IMR-90 (cell line): ENCODE data around the gene NABP1. TPM values are rescaled to one million over a fixed set of nuclear protein-coding genes. Genes with fewer than 3 reads are reported as not detected.

Source experiments
- ATAC-seq: fragments of 200-7000 bp; cut with Tn5 transposase; 2 replicates; pipeline ENCODE4 v1.9.1; 2020; ENCODE audit warnings: low read depth, mild to moderate bottlenecking, moderate library complexity
- BruUV-seq: library from RNA; stranded (reverse); fragments of 400-500 nt; replicated peaks from 2 replicates; lab custom pipeline; 2021; lab: Mats Ljungman, UMichigan
- CTCF ChIA-PET: fragments of 300-600 bp; formaldehyde crosslinking; extraction: SDS; loops from one replicate; lab custom pipeline; 2021; ENCODE audit warnings: antibody characterized with exemption; lab: Yijun Ruan, JAX
- POLR2A ChIA-PET: fragments of 300-600 bp; sonication (Branson Sonifier 250); formaldehyde crosslinking; loops from one replicate; lab custom pipeline; 2022; ENCODE audit warnings: antibody characterized with exemption; ENCODE audit not compliant: unreplicated experiment; lab: Charles Lee
- DNase-seq: peaks from one replicate; pipeline ENCODE4 v3.0.0; 2013
- H2AFZ ChIP-seq: replicated peaks from 2 replicates; pipeline ENCODE3; 2013; ENCODE audit warnings: low read length, mild to moderate bottlenecking; ENCODE audit not compliant: poor library complexity
- H2AK5ac ChIP-seq: 2 replicates; pipeline ENCODE4 v1.6.1; 2013; ENCODE audit warnings: low read depth, low read length, inconsistent platforms
- H2AK9ac ChIP-seq: replicated peaks from 2 replicates; pipeline ENCODE3; 2013; ENCODE audit warnings: mild to moderate bottlenecking, low read depth, low read length, moderate library complexity; ENCODE audit not compliant: poor library complexity
- H2BK120ac ChIP-seq: 2 replicates; pipeline ENCODE4 v1.6.1; 2013; ENCODE audit warnings: low read depth, low read length, inconsistent platforms
- H2BK15ac ChIP-seq: 3 replicates; pipeline ENCODE4 v1.6.1; 2013; ENCODE audit warnings: low read depth, low read length, inconsistent platforms
- H2BK20ac ChIP-seq: 2 replicates; pipeline ENCODE4 v1.6.1; 2013; ENCODE audit warnings: low read depth, mild to moderate bottlenecking, inconsistent platforms, low read length, moderate library complexity
- H2BK5ac ChIP-seq: 2 replicates; pipeline ENCODE4 v1.6.1; 2013; ENCODE audit warnings: mild to moderate bottlenecking, low read depth, low read length, inconsistent platforms; ENCODE audit not compliant: poor library complexity, severe bottlenecking
- H3K14ac ChIP-seq: replicated peaks from 2 replicates; pipeline ENCODE4 v1.6.1; 2013; ENCODE audit warnings: low read depth, low read length, inconsistent platforms
- H3K18ac ChIP-seq: 2 replicates; pipeline ENCODE4 v1.6.1; 2013; ENCODE audit warnings: low read depth, low read length, control low read depth
- H3K23ac ChIP-seq: 2 replicates; pipeline ENCODE4 v1.6.1; 2013; ENCODE audit warnings: low read depth, low read length, inconsistent platforms
- H3K27ac ChIP-seq: 2 replicates; pipeline ENCODE4 v1.5.1; 2013; ENCODE audit warnings: mild to moderate bottlenecking, control low read depth, low read length; ENCODE audit not compliant: insufficient read depth
- H3K27me3 ChIP-seq: 2 replicates; pipeline ENCODE4 v1.6.1; 2013; ENCODE audit warnings: low read length; ENCODE audit not compliant: control insufficient read depth, insufficient read depth
- H3K36me3 ChIP-seq: 2 replicates; pipeline ENCODE4 v1.6.1; 2013; ENCODE audit warnings: low read length, mixed read lengths; ENCODE audit not compliant: control insufficient read depth, insufficient read depth
- H3K4ac ChIP-seq: 2 replicates; pipeline ENCODE4 v1.6.1; 2013; ENCODE audit warnings: low read depth, low read length, inconsistent platforms
- H3K4me1 ChIP-seq: 2 replicates; pipeline ENCODE4 v1.6.1; 2013; ENCODE audit warnings: low read length, mixed read lengths; ENCODE audit not compliant: control insufficient read depth, insufficient read depth
- H3K4me2 ChIP-seq: 2 replicates; pipeline ENCODE4 v1.6.1; 2013; ENCODE audit warnings: low read depth, mild to moderate bottlenecking, control low read depth, low read length, moderate library complexity
- H3K4me3 ChIP-seq: 2 replicates; pipeline ENCODE4 v1.5.1; 2013; ENCODE audit warnings: low read depth, mild to moderate bottlenecking, control low read depth, low read length, moderate library complexity; ENCODE audit not compliant: insufficient read depth
- H3K56ac ChIP-seq: 2 replicates; pipeline ENCODE4 v1.6.1; 2013; ENCODE audit warnings: low read length, inconsistent platforms; ENCODE audit not compliant: insufficient read depth; ENCODE audit errors: extremely low read depth
- H3K79me1 ChIP-seq, 2 experiments: 2 replicates each; pipeline ENCODE4 v1.6.1; 2013; ENCODE audit warnings: low read length in 2 of 2, inconsistent platforms in 1 of 2, low read depth in 1 of 2
- H3K9ac ChIP-seq: 2 replicates; pipeline ENCODE4 v1.6.1; 2013; ENCODE audit warnings: low read depth, low read length, control low read depth
- H3K9me1 ChIP-seq: 2 replicates; pipeline ENCODE4 v1.6.1; 2013; ENCODE audit warnings: low read length, inconsistent platforms; ENCODE audit not compliant: insufficient read depth
- H3K9me3 ChIP-seq: 2 replicates; pipeline ENCODE4 v1.6.1; 2013; ENCODE audit warnings: low read length; ENCODE audit not compliant: control insufficient read depth, insufficient read depth
- H4K20me1 ChIP-seq: 2 replicates; pipeline ENCODE4 v1.6.1; 2013; ENCODE audit warnings: low read length, inconsistent platforms; ENCODE audit not compliant: insufficient read depth
- H4K5ac ChIP-seq: 2 replicates; pipeline ENCODE4 v1.6.1; 2013; ENCODE audit warnings: mild to moderate bottlenecking, low read depth, low read length, control low read depth
- H4K8ac ChIP-seq, 2 experiments: 2 replicates each; pipeline ENCODE4 v1.6.1; 2013; ENCODE audit warnings: low read depth in 2 of 2, low read length in 2 of 2, control low read depth in 1 of 2, inconsistent platforms in 1 of 2
- H4K91ac ChIP-seq: 2 replicates; pipeline ENCODE4 v1.6.1; 2013; ENCODE audit warnings: low read depth, low read length, inconsistent platforms; ENCODE audit not compliant: insufficient read depth
- CEBPB ChIP-seq: IDR thresholded peaks from 2 replicates; pipeline ENCODE4 v1.6.1; 2012; ENCODE audit warnings: low read depth, low read length, improper control_type of control experiment
- CHD1 ChIP-seq: IDR thresholded peaks from 2 replicates; pipeline ENCODE4 v1.6.1; 2012; ENCODE audit warnings: low read depth, low read length, improper control_type of control experiment
- FOS ChIP-seq: fragments of 150-350 bp; IDR thresholded peaks from 2 replicates; pipeline ENCODE4 v1.6.1; 2016; ENCODE audit warnings: low read depth, low read length
- MAFK ChIP-seq: IDR thresholded peaks from 2 replicates; pipeline ENCODE4 v1.6.1; 2012; ENCODE audit warnings: low read depth, low read length, improper control_type of control experiment
- NFE2L2 ChIP-seq: fragments of 150-350 bp; IDR thresholded peaks from 2 replicates; pipeline ENCODE4 v1.6.1; 2016; ENCODE audit warnings: low read depth, mild to moderate bottlenecking, low read length
- POLR2A ChIP-seq: IDR thresholded peaks from 2 replicates; pipeline ENCODE4 v1.6.1; 2012; ENCODE audit warnings: mild to moderate bottlenecking, low read depth, low read length
- RAD21 ChIP-seq: IDR thresholded peaks from 2 replicates; pipeline ENCODE4 v1.6.1; 2012; ENCODE audit warnings: low read length, improper control_type of control experiment
- WGBS, 2 experiments: methylation state at CpG; one replicate each; pipeline versions ENCODE4 v1.1.5 to v1.1.7; 2013; ENCODE audit warnings: missing lambda C conversion rate in 2 of 2; ENCODE audit not compliant: insufficient read length in 1 of 2; ENCODE audit errors: extremely low coverage in 2 of 2; 5-methylcytosine and 5-hydroxymethylcytosine counted together
- dilution Hi-C: fragments of 300-500 bp; cut with HindIII; formaldehyde crosslinking; loops from one replicate; pipeline ENCODE4 v1.14.3; 2018; ENCODE audit warnings: low sequenced_read_pairs; ENCODE audit not compliant: unreplicated experiment
- in situ Hi-C: fragments of 300-500 bp; cut with MboI; formaldehyde crosslinking; loops from 3 replicates; pipeline ENCODE4 v1.14.3; 2019; ENCODE audit warnings: low sequenced_read_pairs, inconsistent platforms, mixed read lengths
- intact Hi-C: fragments of 100-400 bp; cut with micrococcal nuclease; formaldehyde crosslinking; loops from 2 replicates; pipeline ENCODE4 v1.10.0; 2022
- polyA plus RNA-seq, 3 experiments: library from polyadenylated mRNA; depleted of rRNA; stranded (reverse); fragments of >200 nt; gene quantifications; 2 replicates each; pipeline ENCODE4 v1.2.3, GENCODE V29; 2012; ENCODE audit warnings: low replicate concordance in 1 of 3
- total RNA-seq: library from RNA; depleted of rRNA; stranded (reverse); fragments of >200 nt; gene quantifications from 2 replicates; pipeline ENCODE4 v1.2.3, GENCODE V29; 2012
- TF ChIP-seq, protein P1 (sequence below): fragments of 150-350 bp; IDR thresholded peaks from 2 replicates; pipeline ENCODE4 v1.6.1; 2016; ENCODE audit warnings: low read depth, mild to moderate bottlenecking, low read length, moderate library complexity, borderline replicate concordance
- TF ChIP-seq, protein P2 (sequence below): conservative IDR thresholded peaks from 2 replicates; pipeline ENCODE4 v1.5.1; 2012; ENCODE audit warnings: mild to moderate bottlenecking, low read depth, low read length, improper control_type of control experiment

NABP1 gene
- total and polyA plus RNA-seq, 2 of the 4 experiments (the other 2 are of a cell fraction) = 57.7 to 73.3 TPM

DNA sequence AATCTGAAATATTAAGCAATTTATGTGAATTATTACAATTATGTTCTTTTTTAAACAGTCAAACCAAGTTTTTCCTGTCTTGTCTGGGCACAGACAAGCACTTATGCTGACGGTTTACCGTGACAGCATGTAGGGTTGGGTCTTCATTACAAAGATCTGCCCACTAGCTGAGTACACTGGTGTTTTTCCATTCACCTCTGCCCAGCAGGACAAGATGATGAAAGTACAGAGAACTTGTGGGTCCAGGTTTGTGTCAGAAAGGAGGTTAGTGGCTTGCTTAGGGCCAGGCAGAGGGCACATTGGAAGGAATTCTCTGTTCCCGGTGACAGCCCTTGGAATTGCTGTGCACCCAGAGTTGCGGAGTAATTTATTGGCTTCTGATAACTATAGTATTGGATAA, 14.0 kb downstream of the NABP1 start (continued):
- TF ChIP-seq CEBPB (no peak), POLR2A (no peak), MAFK (no peak), NFE2L2 (no peak), RAD21 (no peak), FOS (no peak), CHD1 (no peak)

DNA sequence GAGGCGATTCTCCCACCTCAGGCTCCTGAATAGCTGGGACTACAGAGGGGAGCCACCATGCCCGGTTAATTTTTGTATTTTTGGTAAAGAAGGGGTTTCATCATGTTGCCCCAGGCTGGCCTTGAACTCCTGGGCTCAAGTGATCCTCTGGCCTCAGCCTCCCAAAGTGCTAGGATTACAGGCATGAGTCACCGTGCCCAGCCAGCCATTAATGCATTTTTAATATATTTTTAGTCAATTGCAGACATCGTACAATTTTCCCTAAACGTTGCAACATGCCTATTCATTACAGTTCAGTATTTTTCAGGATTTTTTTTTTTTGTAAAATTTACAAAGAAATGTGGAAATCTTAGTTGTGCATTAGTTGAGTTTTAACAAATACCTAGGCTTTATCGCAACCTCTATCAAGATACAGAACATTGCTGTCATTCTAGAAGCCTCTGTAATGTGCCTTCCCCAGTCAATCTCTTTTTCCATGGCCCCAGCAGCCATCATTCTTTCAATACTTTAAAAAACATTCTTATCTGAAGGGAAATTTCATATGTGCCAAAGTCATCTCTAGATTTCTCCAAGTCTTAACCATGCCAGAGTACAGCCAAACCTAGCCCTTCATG, 14.7 kb downstream of the NABP1 start:
- Histone ChIP-seq H3K9me1 (peaks cover 9% of the 10 kb centered on the region), H3K18ac (no peak overlapping the region), H2BK5ac (peak overlapping the region; percentile 12), H3K4me2 (no peak overlapping the region), H2BK120ac (no peak overlapping the region), H4K91ac (no peak overlapping the region), H3K27me3 (no peaks in the 10 kb centered on the region), H3K14ac (no peak overlapping the region), H3K27ac (no peak overlapping the region; the same call in 1 of the 2 replicates), H3K56ac (no peak overlapping the region), H4K20me1 (peaks cover 13% of the 10 kb centered on the region; the same call in 1 of the 2 replicates), H2BK15ac (no peak overlapping the region), H3K9me3 (no peaks in the 10 kb centered on the region), H2AK5ac (no peak overlapping the region), H2AFZ (no peak overlapping the region), H3K79me1 (peaks cover 0 to 10% of the 10 kb centered on the region in 2 experiments; a peak in 1 of 4 replicates), H4K5ac (no peak overlapping the region), H3K4ac (no peak overlapping the region), H3K4me1 (peaks cover 15% of the 10 kb centered on the region), H3K36me3 (peaks cover 4% of the 10 kb centered on the region), H3K23ac (no peak overlapping the region), H3K9ac (no peak overlapping the region), H2AK9ac (no peak overlapping the region), H4K8ac (no peak overlapping the region), H2BK20ac (no peak overlapping the region), H3K4me3 (no peak overlapping the region)
- DNase-seq = no peak
- no TSS peak for BruUV-seq
- peak; percentile 1; the same call in 1 of the 2 replicates for ATAC-seq
- no CpG with 5 or more reads among the region's 6 CpGs for WGBS, 2 experiments
- ChIA-PET CTCF (no interaction called here), POLR2A (interaction anchor here (1.0 to 1.5 kb wide), 4 partner anchors 54 to 123 kb away, joined by 3 to 5 read pairs (median 4); no protein-coding TSS in a partner anchor)
- in situ Hi-C loops (loop anchor here (5.0 kb wide), 1 partner anchor 120 kb away; no protein-coding TSS in a partner anchor), dilution Hi-C loops (no loop called here), intact Hi-C loops (loop anchor here (5.0 kb wide), 1 partner anchor 470 kb away; no protein-coding TSS in a partner anchor)
- TF ChIP-seq NFE2L2 = no peak
- no peak for TF ChIP-seq MAFK
- peak; percentile 6; the same call in 1 of the 2 replicates for TF ChIP-seq FOS
- TF ChIP-seq, protein P1, sequence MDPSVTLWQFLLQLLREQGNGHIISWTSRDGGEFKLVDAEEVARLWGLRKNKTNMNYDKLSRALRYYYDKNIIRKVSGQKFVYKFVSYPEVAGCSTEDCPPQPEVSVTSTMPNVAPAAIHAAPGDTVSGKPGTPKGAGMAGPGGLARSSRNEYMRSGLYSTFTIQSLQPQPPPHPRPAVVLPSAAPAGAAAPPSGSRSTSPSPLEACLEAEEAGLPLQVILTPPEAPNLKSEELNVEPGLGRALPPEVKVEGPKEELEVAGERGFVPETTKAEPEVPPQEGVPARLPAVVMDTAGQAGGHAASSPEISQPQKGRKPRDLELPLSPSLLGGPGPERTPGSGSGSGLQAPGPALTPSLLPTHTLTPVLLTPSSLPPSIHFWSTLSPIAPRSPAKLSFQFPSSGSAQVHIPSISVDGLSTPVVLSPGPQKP = no peak
- TF ChIP-seq, protein P2, sequence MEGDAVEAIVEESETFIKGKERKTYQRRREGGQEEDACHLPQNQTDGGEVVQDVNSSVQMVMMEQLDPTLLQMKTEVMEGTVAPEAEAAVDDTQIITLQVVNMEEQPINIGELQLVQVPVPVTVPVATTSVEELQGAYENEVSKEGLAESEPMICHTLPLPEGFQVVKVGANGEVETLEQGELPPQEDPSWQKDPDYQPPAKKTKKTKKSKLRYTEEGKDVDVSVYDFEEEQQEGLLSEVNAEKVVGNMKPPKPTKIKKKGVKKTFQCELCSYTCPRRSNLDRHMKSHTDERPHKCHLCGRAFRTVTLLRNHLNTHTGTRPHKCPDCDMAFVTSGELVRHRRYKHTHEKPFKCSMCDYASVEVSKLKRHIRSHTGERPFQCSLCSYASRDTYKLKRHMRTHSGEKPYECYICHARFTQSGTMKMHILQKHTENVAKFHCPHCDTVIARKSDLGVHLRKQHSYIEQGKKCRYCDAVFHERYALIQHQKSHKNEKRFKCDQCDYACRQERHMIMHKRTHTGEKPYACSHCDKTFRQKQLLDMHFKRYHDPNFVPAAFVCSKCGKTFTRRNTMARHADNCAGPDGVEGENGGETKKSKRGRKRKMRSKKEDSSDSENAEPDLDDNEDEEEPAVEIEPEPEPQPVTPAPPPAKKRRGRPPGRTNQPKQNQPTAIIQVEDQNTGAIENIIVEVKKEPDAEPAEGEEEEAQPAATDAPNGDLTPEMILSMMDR = no peak
- TF ChIP-seq CEBPB = peak; percentile 37; the same call in 1 of the 2 replicates
